Measurements from ENCODE around the gene CYS1.
A peak's percentile ranks its signal among the peaks of the same experiment; 100 is the strongest.

The CYS1 gene

DNA sequence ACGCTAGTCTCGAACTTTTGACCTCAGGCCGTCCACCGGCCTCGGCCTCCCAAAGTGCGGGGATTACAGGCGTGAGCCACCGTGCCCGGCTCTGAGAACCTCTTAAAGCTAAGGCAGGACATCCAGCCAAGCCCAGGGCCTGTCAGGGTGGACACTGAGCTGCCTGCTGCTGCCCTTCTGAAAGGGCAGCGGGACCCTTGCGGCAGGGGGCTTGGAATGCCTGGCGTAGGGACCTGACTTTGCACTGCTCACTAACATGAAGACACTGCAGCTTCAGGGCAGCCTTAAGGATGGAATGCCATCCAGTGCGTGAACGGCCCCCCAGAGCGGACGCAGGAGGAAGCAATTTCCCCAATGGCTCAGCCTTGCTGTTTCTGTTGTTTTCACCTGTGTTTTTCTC, 9.0 kb downstream of the CYS1 start:
- DNase-seq: no peak

DNA sequence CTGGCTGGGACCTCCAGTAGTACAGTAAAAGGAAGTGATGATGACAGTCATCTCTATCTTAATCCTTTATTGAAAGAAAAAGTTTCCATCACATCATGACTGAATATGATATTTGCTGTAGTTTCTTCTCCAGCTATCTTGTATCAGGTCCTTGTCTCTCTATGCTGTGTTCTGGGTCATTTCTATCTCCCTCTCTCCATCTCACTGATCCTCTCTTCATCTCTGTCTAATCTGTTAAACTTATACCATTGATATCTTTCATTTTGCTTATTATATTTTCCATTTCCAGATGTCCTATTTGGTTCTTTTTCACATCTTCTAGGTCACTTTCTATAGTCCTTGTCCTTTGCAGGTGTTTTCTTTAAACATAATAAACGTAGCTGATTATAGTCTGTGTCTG, 12.3 kb downstream of the CYS1 start:
- DNase-seq: no peak

GRCh38 chr2:10067330-10067729, 12.9 kb downstream of the CYS1 start:
- no peak for DNase-seq

GRCh38 chr2:10065773-10066055, 14.5 kb downstream of the CYS1 start:
- DNase-seq: no peak

DNA sequence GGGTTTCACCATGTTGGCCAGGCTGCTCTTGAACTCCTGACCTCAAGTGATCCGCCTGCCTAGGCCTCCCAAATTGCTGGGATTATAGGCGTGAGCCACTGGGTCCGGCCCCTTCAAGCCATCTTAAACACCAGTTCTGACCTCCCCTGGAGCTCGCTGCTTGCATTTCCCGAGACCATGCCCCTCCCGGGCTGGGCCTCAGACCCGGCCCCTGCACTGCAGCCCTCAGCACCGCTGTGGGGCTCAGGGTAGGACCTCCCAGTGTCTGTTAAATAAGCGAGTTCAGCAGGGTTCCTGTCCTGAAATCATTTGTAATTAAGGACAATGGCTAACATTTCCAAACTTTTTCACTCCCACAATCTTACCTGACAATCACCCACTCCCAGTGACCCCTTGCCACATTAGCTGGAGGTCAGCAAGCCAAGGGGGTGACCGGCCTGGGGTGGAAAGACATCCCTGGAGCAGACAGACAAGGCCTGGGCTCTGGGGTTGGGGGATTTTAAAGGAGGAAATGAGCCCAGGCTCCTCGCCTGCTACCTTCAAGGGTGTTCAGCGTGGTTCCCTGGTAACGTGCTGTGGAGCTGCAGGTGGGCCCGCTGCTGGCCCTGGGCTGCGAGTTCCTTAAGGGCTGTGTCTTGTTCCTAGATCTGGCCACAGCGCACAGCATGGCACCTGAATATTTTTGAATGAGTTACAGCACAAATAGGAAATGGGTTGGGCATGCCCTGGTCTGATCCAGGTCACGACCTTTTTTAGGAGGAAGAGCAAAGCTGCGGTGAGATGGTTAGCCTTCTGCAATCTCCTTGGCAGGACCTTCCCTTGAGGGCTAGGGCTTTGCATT, 15.1 kb downstream of the CYS1 start:
- no peak for DNase-seq

DNA sequence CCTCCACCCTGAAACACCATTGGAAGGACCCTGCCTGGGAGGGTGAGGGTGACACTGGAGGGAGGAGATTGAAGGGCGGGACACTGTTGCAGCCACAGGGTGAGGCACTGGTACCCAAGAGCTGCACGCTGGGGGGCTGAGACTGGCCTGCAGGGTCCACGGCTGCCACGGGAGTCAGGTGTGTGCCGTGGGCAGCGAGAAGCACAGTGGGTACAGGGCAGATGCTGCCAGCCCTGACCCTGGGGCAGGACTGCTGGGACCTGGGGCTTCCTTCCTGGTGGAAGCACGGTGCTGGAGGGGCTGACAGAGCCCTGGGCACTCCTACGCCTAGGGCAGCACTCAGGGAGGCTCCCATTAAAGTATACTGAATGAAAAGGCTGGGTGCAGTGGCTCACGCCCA, 16.6 kb downstream of the CYS1 start:
- DNase-seq: no peak

DNA sequence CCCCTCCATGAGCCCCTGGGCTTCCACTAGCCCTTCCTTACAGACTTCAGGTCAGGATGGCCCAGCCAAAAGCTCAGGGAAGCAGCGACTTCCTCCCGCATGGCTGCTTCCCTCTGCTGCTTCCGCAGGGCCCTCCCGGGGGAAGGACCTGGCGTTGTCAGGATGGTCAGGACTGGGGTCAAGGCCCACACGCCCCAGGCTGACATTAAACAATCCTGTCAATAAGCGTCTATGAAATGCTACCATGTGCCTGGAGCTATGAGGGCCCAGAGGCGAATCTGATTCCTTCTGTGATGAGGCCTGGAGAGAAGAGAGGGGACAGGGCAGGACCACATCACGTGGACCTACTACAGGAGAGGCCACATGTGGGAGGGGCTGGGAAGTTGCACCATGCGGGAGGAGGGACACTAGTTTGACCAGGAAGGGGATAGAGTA, 17.3 kb downstream of the CYS1 start:
- no peak for DNase-seq

DNA sequence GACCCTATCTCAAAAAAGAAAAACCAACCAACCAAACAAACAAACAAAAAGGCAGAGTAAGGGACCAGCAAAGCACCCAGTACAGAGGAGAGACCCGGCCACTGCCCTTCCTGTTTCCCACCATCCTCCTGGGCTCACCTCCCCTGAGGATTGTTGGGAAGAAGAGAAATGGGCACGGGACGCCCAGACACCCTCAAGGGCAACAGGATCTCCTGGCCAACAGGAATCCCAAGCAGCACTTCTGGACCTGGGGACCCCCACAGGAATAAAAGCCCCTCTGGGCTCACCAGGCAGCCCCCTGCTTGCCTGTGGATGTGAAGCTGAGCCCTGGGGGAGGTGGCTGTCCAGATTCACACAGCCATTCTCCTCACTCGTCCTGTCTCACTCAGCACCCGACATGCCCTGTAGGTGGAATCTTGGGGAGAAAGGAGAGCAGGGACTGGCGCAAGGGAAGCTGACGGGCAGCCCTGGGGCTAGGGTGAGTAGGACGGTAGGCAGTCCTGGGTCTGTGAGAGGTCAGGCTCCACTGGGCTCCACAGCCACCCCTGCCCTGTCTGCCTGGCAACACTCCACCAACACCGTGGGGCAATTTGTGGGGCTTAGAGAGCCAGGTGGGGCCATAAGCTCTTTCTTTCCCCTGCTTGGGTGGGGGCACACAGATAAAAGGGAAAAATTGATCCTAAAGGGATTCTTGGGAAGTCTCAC, 18.8 kb downstream of the CYS1 start:
- DNase-seq: no peak

GRCh38 chr2:10059552-10060335, 20.5 kb downstream of the CYS1 start:
- DNase-seq: no peak

DNA sequence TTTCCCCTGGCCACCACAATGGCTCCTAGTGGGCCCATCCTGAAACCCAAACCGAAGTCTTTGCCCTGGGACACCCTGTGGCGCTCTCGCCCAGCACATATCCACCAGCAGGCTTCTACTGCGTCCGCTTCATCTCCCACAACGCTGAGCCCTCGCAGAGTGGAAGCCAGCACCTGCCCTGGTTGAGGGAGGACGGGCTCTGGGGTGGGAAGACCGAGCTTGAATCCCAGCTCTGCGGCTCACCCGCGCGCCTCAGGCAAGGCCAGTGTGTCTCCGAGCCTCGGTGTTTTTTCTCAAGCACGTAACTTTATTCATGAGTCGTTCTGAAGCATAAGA, 21.2 kb downstream of the CYS1 start:
- DNase-seq: no peak

DNA sequence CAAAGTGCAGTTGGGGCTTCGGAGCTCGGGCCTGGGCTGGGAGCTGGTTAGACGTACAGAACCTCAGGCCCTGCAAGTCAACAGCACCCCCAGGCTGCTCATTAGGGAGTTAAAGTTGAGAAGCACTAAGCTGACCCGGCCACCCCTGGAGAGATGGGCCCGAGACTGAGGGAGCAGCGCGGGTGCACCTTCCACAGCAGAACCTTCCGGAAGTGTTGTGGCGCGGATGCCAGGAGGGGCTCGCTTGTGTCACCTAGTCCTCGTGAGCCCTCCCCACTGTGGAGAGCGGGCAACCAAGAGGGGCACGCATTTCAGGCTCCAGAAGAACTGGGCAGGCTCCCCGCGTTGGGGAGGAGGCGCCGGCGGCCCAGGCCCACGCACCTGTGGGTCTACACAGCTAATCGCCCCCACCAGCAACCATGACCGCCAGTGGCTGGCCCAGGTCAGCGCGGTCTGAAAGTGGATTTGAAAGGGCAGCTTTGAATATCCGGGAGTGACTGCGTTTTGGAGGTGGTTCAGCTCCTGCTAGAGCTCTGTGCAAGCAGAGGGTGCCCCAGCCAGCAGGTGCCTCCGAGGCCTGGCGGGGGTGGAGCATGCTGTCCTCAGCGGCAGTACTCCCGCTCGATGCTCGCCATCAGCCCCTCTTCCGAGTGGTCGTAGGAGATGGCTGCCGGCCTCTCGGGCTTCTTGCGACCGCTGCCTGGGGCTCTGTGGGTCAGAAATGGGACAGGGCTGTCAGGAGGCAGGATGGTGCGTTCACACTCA, 21.8 kb downstream of the CYS1 start:
- DNase-seq: no peak

- DNase-seq: peak; percentile 69
Measured at GRCh38 chr2:10057231-10058107, 22.7 kb downstream of the CYS1 start.

- DNase-seq: no peak
Measured at GRCh38 chr2:10056439-10056838, 23.8 kb downstream of the CYS1 start.

DNA sequence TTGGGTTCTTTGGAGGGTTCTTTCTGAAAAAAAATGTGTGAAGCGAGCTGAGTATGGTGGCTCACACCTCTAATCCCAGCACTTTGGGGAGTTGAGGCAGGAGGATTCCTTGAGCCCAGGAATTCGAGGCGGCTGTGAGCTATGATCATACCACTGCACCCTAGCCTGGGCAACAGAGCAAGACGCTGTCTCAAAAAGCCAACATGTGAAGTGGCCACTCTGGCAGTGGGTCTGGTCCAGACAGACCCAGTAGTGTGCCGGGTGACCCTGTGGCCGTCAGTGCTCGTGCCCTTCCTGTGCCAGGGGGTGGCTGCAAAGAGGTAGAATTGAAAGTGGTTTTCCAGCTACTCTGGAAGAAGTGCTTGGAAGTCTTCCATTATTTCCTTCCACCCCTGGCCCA, 25.2 kb downstream of the CYS1 start:
- no peak for DNase-seq

GRCh38 chr2:10054424-10054823, 25.8 kb downstream of the CYS1 start:
- no peak for DNase-seq

- no peak for DNase-seq
Measured at GRCh38 chr2:10053351-10053750, 26.9 kb downstream of the CYS1 start.

DNA sequence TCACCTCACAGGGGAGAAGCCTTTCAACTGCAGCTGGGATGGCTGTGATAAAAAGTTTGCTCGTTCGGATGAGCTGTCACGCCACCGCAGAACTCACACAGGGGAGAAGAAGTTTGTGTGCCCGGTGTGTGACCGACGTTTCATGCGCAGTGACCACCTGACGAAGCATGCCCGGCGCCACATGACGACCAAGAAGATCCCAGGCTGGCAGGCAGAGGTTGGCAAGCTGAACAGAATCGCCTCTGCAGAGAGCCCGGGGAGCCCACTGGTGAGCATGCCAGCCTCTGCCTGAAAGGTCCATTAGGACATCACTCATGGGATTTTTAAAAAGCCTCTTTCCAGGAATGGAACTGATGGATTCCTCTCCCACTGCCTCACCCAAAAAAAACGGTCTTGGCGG, 28.0 kb downstream of the CYS1 start:
- no peak for DNase-seq

- DNase-seq: peak; percentile 65
Measured at GRCh38 chr2:10048501-10049171, 31.6 kb downstream of the CYS1 start.

- DNase-seq: no peak
Measured at GRCh38 chr2:10047616-10048500, 32.4 kb downstream of the CYS1 start.

GRCh38 chr2:10046931-10047330, 33.3 kb downstream of the CYS1 start:
- no peak for DNase-seq

Data from fibroblast of upper back skin (primary cell).